ENCODE results near the gene TMEM245. TPM values are rescaled to one million over a fixed set of nuclear protein-coding genes. Genes with fewer than 3 reads are reported as not detected.

Gene TMEM245
- total RNA-seq, 1 donor: 37.6 TPM

GRCh38 chr9:109098960-109099308 lies 20.8 kb downstream of the TMEM245 start:
- peaks cover 24% of the 10 kb centered on the region for H3K4me1 ChIP-seq (ENCODE audit: insufficient read depth, low read length)
- no peaks in the 10 kb centered on the region for H3K9me3 ChIP-seq (ENCODE audit: low read depth, low read length)

GRCh38 chr9:109098171-109098959 lies 21.4 kb downstream of the TMEM245 start:
- H3K4me3 ChIP-seq (ENCODE audit: low read length): no peak overlapping the region
- H3K27me3 ChIP-seq (ENCODE audit: insufficient read depth, low read length): no peaks in the 10 kb centered on the region
- H3K4me1 ChIP-seq (ENCODE audit: insufficient read depth, low read length): peaks cover 24% of the 10 kb centered on the region
- no peaks in the 10 kb centered on the region for H3K9me3 ChIP-seq (ENCODE audit: low read depth, low read length)

More at GRCh38 chr9:109098960-109099308, 20.8 kb downstream of the TMEM245 start:
- no peak overlapping the region for H3K4me3 ChIP-seq (ENCODE audit: low read length)
- no peaks in the 10 kb centered on the region for H3K27me3 ChIP-seq (ENCODE audit: insufficient read depth, low read length)

GRCh38 chr9:109097146-109097545 lies 22.6 kb downstream of the TMEM245 start:
- Histone ChIP-seq H3K4me3 (ENCODE audit: low read length) (no peak overlapping the region), H3K9me3 (ENCODE audit: low read depth, low read length) (no peaks in the 10 kb centered on the region), H3K4me1 (ENCODE audit: insufficient read depth, low read length) (peaks cover 24% of the 10 kb centered on the region), H3K27me3 (ENCODE audit: insufficient read depth, low read length) (no peaks in the 10 kb centered on the region)

GRCh38 chr9:109095321-109095720 lies 24.4 kb downstream of the TMEM245 start:
- Histone ChIP-seq H3K9me3 (ENCODE audit: low read depth, low read length) (no peaks in the 10 kb centered on the region), H3K27me3 (ENCODE audit: insufficient read depth, low read length) (no peaks in the 10 kb centered on the region), H3K4me3 (ENCODE audit: low read length) (no peak overlapping the region), H3K4me1 (ENCODE audit: insufficient read depth, low read length) (peaks cover 16% of the 10 kb centered on the region)

GRCh38 chr9:109094268-109094667 lies 25.5 kb downstream of the TMEM245 start:
- no peaks in the 10 kb centered on the region for H3K27me3 ChIP-seq (ENCODE audit: insufficient read depth, low read length)
- no peaks in the 10 kb centered on the region for H3K9me3 ChIP-seq (ENCODE audit: low read depth, low read length)
- H3K4me1 ChIP-seq (ENCODE audit: insufficient read depth, low read length): peaks cover 13% of the 10 kb centered on the region
- H3K4me3 ChIP-seq (ENCODE audit: low read length): no peak overlapping the region

- Histone ChIP-seq H3K27me3 (ENCODE audit: insufficient read depth, low read length) (no peaks in the 10 kb centered on the region), H3K9me3 (ENCODE audit: low read depth, low read length) (no peaks in the 10 kb centered on the region), H3K4me3 (ENCODE audit: low read length) (no peak overlapping the region), H3K4me1 (ENCODE audit: insufficient read depth, low read length) (peaks cover 6% of the 10 kb centered on the region)
Measured at GRCh38 chr9:109092587-109092986, 27.2 kb downstream of the TMEM245 start.

- Histone ChIP-seq H3K4me1 (ENCODE audit: insufficient read depth, low read length) (peaks cover 6% of the 10 kb centered on the region), H3K27me3 (ENCODE audit: insufficient read depth, low read length) (no peaks in the 10 kb centered on the region), H3K9me3 (ENCODE audit: low read depth, low read length) (no peaks in the 10 kb centered on the region), H3K4me3 (ENCODE audit: low read length) (no peak overlapping the region)
Measured at GRCh38 chr9:109092051-109092580, 27.6 kb downstream of the TMEM245 start.

- no peaks in the 10 kb centered on the region for H3K4me1 ChIP-seq (ENCODE audit: insufficient read depth, low read length)
- no peaks in the 10 kb centered on the region for H3K9me3 ChIP-seq (ENCODE audit: low read depth, low read length)
- no peaks in the 10 kb centered on the region for H3K27me3 ChIP-seq (ENCODE audit: insufficient read depth, low read length)
- no peak overlapping the region for H3K4me3 ChIP-seq (ENCODE audit: low read length)
Measured at GRCh38 chr9:109088221-109088620, 31.5 kb downstream of the TMEM245 start.

- Histone ChIP-seq H3K27me3 (ENCODE audit: insufficient read depth, low read length) (no peaks in the 10 kb centered on the region), H3K4me1 (ENCODE audit: insufficient read depth, low read length) (no peaks in the 10 kb centered on the region), H3K4me3 (ENCODE audit: low read length) (no peak overlapping the region), H3K9me3 (ENCODE audit: low read depth, low read length) (no peaks in the 10 kb centered on the region)
Measured at GRCh38 chr9:109087795-109088194, 32.0 kb downstream of the TMEM245 start.

- H3K4me1 ChIP-seq (ENCODE audit: insufficient read depth, low read length): no peaks in the 10 kb centered on the region
- no peaks in the 10 kb centered on the region for H3K27me3 ChIP-seq (ENCODE audit: insufficient read depth, low read length)
- H3K4me3 ChIP-seq (ENCODE audit: low read length): no peak overlapping the region
- H3K9me3 ChIP-seq (ENCODE audit: low read depth, low read length): no peaks in the 10 kb centered on the region
Measured at GRCh38 chr9:109086221-109086620, 33.5 kb downstream of the TMEM245 start.

GRCh38 chr9:109085510-109085909 lies 34.2 kb downstream of the TMEM245 start:
- no peak overlapping the region for H3K4me3 ChIP-seq (ENCODE audit: low read length)
- H3K9me3 ChIP-seq (ENCODE audit: low read depth, low read length): no peaks in the 10 kb centered on the region

GRCh38 chr9:109083813-109084405 lies 35.8 kb downstream of the TMEM245 start:
- no peaks in the 10 kb centered on the region for H3K27me3 ChIP-seq (ENCODE audit: insufficient read depth, low read length)
- no peak overlapping the region for H3K4me3 ChIP-seq (ENCODE audit: low read length)
- no peaks in the 10 kb centered on the region for H3K9me3 ChIP-seq (ENCODE audit: low read depth, low read length)
- H3K4me1 ChIP-seq (ENCODE audit: insufficient read depth, low read length): no peaks in the 10 kb centered on the region

More at GRCh38 chr9:109085510-109085909, 34.2 kb downstream of the TMEM245 start:
- no peaks in the 10 kb centered on the region for H3K4me1 ChIP-seq (ENCODE audit: insufficient read depth, low read length)
- H3K27me3 ChIP-seq (ENCODE audit: insufficient read depth, low read length): no peaks in the 10 kb centered on the region

- Histone ChIP-seq H3K4me1 (ENCODE audit: insufficient read depth, low read length) (no peaks in the 10 kb centered on the region), H3K9me3 (ENCODE audit: low read depth, low read length) (no peaks in the 10 kb centered on the region), H3K27me3 (ENCODE audit: insufficient read depth, low read length) (no peaks in the 10 kb centered on the region), H3K4me3 (ENCODE audit: low read length) (no peak overlapping the region)
Measured at GRCh38 chr9:109083141-109083540, 36.6 kb downstream of the TMEM245 start.

GRCh38 chr9:109082091-109082620 lies 37.6 kb downstream of the TMEM245 start:
- no peaks in the 10 kb centered on the region for H3K9me3 ChIP-seq (ENCODE audit: low read depth, low read length)
- H3K27me3 ChIP-seq (ENCODE audit: insufficient read depth, low read length): no peaks in the 10 kb centered on the region
- H3K4me1 ChIP-seq (ENCODE audit: insufficient read depth, low read length): no peaks in the 10 kb centered on the region
- H3K4me3 ChIP-seq (ENCODE audit: low read length): no peak overlapping the region

- Histone ChIP-seq H3K4me1 (ENCODE audit: insufficient read depth, low read length) (no peaks in the 10 kb centered on the region), H3K27me3 (ENCODE audit: insufficient read depth, low read length) (no peaks in the 10 kb centered on the region), H3K4me3 (ENCODE audit: low read length) (no peak overlapping the region), H3K9me3 (ENCODE audit: low read depth, low read length) (no peaks in the 10 kb centered on the region)
Measured at GRCh38 chr9:109074236-109074889, 45.4 kb downstream of the TMEM245 start.
